Measurements from ENCODE around the gene OTOF. TPM values are rescaled to one million over a fixed set of nuclear protein-coding genes. Genes with fewer than 3 reads are reported as not detected.
"Not testable (repeated sequence)": the region's sequence is repeated elsewhere in the genome, so short reads cannot be mapped to it uniquely, and the experiment has no call there.

The OTOF gene
- total RNA-seq, 2 experiments from 2014 or later: 2.3 to 2.6 TPM

- ChIA-PET CTCF (no interaction called here), POLR2A (no interaction called here)
Measured at GRCh38 chr2:26470601-26471260, 7.2 kb downstream of the OTOF start.

- ChIA-PET POLR2A (no interaction called here), CTCF (no interaction called here)
Measured at GRCh38 chr2:26469955-26470354, 8.0 kb downstream of the OTOF start.

- CTCF ChIA-PET: interaction anchor here (0.8 to 1.0 kb wide), 2 partner anchors 23 to 208 kb away, joined by 3 to 4 read pairs; no protein-coding TSS in a partner anchor
- POLR2A ChIA-PET: no interaction called here
Measured at GRCh38 chr2:26469092-26469710, 8.7 kb downstream of the OTOF start.

- CTCF ChIA-PET: interaction anchor here (1.0 kb wide), 1 partner anchor 207 kb away, joined by 4 read pairs; no protein-coding TSS in a partner anchor
Measured at GRCh38 chr2:26468544-26468943, 9.4 kb downstream of the OTOF start.

GRCh38 chr2:26466662-26467310 lies 11.1 kb downstream of the OTOF start:
- ChIA-PET CTCF (interaction anchor here (0.6 to 2.3 kb wide), 2 partner anchors 11 to 125 kb away, joined by 3 to 6 read pairs; partner anchors contain the start of gene OTOF), POLR2A (no interaction called here)

More at GRCh38 chr2:26468544-26468943, 9.4 kb downstream of the OTOF start:
- POLR2A ChIA-PET: not testable (repeated sequence)

GRCh38 chr2:26465981-26466471 lies 11.9 kb downstream of the OTOF start:
- ChIA-PET CTCF (interaction anchor here (2.3 kb wide), 1 partner anchor 11 kb away, joined by 6 read pairs; the partner anchor contains the start of gene OTOF), POLR2A (no interaction called here)

GRCh38 chr2:26465266-26465925 lies 12.5 kb downstream of the OTOF start:
- CTCF ChIA-PET: no interaction called here
- POLR2A ChIA-PET: no interaction called here

GRCh38 chr2:26464390-26465265 lies 13.3 kb downstream of the OTOF start:
- ChIA-PET POLR2A (no interaction called here), CTCF (no interaction called here)

GRCh38 chr2:26463244-26464192 lies 14.4 kb downstream of the OTOF start:
- CTCF ChIA-PET: no interaction called here
- POLR2A ChIA-PET: no interaction called here

- CTCF ChIA-PET: no interaction called here
Measured at GRCh38 chr2:26462511-26463243, 15.2 kb downstream of the OTOF start.

GRCh38 chr2:26462100-26462499 lies 15.8 kb downstream of the OTOF start:
- ChIA-PET CTCF (no interaction called here), POLR2A (no interaction called here)

More at GRCh38 chr2:26462511-26463243, 15.2 kb downstream of the OTOF start:
- POLR2A ChIA-PET: no interaction called here

GRCh38 chr2:26461601-26462023 lies 16.3 kb downstream of the OTOF start:
- POLR2A ChIA-PET: no interaction called here
- CTCF ChIA-PET: no interaction called here

- ChIA-PET POLR2A (no interaction called here), CTCF (no interaction called here)
Measured at GRCh38 chr2:26460613-26461031, 17.3 kb downstream of the OTOF start.

- ChIA-PET CTCF (no interaction called here), POLR2A (no interaction called here)
Measured at GRCh38 chr2:26459991-26460612, 17.8 kb downstream of the OTOF start.

- POLR2A ChIA-PET: no interaction called here
- CTCF ChIA-PET: no interaction called here
Measured at GRCh38 chr2:26458365-26459042, 19.4 kb downstream of the OTOF start.

- ChIA-PET POLR2A (no interaction called here), CTCF (no interaction called here)
Measured at GRCh38 chr2:26457695-26458364, 20.1 kb downstream of the OTOF start.
